C4-2B (cell line): ENCODE results near the gene PAMR1.

Experiments
- H3K27ac ChIP-seq: fragments of 450-650 bp; 2 replicates; pipeline ENCODE4 v1.5.1; 2017
- ZFX ChIP-seq: fragments of 450-650 bp; IDR thresholded peaks from 2 replicates; pipeline ENCODE4 v1.6.1; 2017
- TF ChIP-seq, protein P1 (sequence below): fragments of 450-650 bp; conservative IDR thresholded peaks from 2 replicates; pipeline ENCODE4 v1.5.1; 2017; ENCODE audit warnings: mild to moderate bottlenecking

Gene PAMR1

DNA sequence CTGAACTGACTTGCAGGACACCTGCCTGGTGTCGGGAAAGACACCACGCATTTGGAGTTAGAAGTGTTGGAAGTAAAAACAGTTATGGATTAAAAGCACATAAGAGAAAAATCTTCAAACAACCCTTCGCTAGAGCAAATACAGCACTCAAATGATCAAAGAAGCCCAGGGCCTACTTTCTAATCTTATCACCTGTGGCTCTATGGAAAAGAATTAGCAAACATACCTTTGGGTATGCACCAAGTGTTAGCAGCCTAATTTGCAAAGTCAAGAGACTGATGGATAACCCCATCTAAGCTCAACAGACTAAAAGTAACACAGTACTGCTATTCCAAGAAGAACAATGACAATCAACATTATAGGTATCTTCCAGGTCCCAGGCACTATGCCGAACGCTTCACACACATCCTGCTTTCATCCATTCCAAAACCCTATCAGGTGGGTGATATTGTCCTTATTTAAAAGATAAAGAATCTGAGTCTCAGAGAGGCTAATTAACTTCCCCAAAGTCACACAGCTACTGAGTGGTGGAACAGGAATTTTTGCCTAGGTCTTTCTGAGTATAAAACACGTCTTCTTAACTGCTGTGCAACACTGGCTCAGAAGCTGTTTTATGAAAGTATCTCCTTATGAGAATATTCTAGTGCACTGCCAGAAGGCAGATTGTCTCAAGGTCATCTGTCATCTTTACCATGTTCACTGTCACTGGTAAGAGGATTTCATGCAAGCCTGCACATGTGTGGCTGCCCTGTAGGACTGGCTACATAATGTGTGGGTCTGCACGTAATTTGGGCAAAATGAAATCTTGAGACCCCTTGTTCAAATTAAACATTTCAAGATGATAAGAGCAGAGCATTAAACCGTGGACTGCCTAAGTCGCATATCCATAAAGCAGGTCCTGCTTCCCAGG, 122.4 kb downstream of the PAMR1 start:
- H3K27ac ChIP-seq: no peak overlapping the region
- no peak for TF ChIP-seq ZFX
- TF ChIP-seq, protein P1, sequence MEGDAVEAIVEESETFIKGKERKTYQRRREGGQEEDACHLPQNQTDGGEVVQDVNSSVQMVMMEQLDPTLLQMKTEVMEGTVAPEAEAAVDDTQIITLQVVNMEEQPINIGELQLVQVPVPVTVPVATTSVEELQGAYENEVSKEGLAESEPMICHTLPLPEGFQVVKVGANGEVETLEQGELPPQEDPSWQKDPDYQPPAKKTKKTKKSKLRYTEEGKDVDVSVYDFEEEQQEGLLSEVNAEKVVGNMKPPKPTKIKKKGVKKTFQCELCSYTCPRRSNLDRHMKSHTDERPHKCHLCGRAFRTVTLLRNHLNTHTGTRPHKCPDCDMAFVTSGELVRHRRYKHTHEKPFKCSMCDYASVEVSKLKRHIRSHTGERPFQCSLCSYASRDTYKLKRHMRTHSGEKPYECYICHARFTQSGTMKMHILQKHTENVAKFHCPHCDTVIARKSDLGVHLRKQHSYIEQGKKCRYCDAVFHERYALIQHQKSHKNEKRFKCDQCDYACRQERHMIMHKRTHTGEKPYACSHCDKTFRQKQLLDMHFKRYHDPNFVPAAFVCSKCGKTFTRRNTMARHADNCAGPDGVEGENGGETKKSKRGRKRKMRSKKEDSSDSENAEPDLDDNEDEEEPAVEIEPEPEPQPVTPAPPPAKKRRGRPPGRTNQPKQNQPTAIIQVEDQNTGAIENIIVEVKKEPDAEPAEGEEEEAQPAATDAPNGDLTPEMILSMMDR: no peak

DNA sequence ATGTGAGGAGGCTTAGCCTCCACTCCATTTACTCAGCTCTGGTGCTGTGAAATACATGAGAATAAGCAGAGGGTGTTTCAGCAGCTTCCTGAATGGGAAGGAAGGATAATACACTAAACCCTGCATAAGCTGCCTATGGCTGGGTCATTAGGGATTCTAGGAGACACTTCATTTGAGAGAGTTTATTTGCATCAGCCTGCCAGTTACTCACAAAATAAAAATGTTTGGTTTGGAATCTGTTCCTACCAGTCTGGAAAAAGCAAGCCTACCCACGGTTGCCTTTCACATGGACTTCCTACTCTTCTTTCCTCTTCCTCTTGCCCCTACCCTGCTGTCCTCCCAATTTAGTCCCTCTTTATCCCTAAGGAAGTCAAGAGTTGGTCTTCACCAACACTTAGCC, 126.5 kb downstream of the PAMR1 start:
- no peak overlapping the region for H3K27ac ChIP-seq
- TF ChIP-seq ZFX: no peak
- TF ChIP-seq, protein P1: no peak

DNA sequence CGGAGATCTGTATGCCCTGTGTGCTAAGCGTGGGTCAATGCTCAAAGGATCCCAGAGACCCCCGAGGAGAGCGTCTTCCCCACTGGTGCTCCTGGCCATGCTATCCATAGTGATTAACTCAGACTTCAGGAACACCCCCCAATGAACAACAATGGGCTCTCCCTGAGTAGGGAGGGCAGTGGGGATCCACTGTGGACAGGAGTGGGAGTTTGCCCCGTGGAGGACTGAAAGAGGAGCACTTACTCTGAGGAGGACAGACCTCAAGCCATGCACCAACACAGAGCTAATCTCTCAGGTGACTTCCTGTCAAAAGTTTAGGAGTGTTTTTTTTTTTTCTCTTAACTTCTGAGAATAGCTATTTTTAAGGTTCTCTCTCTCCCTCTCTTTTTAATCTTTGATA, 130.5 kb downstream of the PAMR1 start:
- TF ChIP-seq ZFX: no peak
- H3K27ac ChIP-seq: no peak overlapping the region

DNA sequence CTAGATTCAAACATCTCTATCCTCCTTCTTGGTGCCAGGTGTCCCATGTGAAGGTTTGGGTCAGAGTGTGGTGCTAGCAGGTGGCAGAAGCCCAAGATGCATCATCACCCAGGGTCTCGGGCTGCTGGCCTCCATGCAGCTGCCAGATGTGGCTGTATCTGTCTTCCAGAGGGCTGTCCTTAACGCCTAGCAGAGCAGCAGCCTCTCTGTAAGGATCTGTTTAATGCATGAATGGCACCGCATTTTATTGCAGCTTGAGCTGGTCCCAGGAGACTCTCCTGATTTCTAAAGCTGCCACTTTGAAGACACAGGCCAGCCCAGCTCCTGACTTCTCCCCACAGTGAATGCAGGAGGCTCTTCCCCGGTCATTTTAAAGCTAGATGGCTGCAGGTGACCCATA, 132.3 kb downstream of the PAMR1 start:
- TF ChIP-seq, protein P1: no peak
- no peak for TF ChIP-seq ZFX
- H3K27ac ChIP-seq: no peak overlapping the region

DNA sequence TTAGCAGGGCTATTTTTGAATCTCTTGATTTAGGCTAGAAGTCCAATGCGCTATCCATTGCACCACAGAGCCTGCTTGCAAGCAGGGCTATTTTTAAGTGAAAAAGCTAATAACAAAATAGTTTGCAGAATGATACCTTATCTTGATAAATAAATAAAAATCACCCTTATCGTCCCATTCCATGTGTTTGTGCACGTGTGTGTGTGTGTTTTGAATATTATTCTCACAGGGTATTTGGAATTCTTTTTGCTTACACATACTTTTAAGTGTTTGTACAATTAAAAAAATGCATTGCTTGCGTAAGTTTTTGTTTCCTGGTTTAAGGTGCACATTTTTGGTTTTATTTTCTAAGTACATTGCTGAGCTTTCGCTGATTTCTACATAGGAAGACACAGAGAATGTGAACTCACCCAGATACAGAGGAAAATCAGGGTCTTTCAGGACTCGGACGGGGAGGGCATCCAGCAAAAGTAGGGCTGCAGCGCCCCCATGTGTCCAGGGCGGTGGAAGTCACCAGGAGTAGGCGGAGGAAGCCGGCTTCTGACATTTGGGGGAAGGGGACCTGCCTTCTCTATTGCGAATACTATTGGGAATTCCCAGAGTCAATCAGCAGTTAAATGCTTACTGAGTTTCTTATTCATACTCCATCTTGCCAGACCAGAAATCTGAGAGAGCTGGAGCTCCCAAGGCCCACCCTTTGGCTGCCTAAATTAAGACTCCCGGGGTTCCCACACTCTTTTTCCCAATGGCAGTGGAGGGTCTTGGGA, 133.3 kb downstream of the PAMR1 start:
- TF ChIP-seq ZFX: no peak
- TF ChIP-seq, protein P1: peak; percentile 94
- peak overlapping the region; percentile 11; the same call in 1 of the 2 replicates for H3K27ac ChIP-seq

DNA sequence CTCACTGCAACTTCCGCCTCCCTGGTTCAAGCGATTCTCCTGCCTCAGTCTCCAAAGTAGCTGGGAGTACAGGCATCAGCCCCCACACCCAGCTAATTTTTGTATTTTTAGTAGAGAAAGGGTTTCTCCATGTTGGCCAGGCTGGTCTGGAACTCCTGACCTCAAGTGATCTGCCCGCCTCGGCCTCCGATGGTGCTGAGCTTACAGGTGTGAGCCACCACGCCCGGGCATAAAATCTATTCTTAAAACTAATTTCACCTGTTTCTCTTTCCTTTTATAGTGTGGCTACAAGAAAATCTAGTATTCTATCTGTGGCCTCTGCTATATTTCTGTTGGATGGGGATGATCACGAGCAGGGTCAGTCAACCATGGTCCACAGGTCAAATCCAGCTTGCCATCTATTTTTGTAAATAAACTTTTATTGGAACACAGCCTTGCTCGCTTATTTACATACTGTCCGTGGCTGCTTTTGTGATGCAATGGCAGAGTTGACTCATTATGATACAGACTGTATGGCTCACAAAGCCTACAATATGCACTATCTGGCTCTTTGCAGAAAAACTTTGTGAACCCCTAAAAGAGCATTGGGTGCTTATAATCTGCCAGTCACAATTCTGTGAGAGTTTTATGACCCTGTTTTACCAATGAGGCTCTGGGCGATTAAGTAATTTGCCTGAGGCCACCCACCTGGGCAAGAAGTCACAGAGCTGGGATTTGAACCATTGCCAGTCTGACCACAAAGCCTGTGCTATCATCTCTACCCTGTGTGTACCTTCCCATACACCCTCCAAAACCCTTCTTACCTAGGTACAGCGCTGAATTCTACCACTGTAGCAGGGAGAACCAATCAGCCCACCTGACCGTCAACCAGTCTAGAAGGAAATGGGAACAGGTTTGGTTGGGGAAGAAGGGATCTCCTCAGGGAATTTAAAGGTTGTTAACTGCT, 134.4 kb downstream of the PAMR1 start:
- no peak for TF ChIP-seq ZFX
- TF ChIP-seq, protein P1: no peak
- peak overlapping the region; percentile 77 for H3K27ac ChIP-seq

DNA sequence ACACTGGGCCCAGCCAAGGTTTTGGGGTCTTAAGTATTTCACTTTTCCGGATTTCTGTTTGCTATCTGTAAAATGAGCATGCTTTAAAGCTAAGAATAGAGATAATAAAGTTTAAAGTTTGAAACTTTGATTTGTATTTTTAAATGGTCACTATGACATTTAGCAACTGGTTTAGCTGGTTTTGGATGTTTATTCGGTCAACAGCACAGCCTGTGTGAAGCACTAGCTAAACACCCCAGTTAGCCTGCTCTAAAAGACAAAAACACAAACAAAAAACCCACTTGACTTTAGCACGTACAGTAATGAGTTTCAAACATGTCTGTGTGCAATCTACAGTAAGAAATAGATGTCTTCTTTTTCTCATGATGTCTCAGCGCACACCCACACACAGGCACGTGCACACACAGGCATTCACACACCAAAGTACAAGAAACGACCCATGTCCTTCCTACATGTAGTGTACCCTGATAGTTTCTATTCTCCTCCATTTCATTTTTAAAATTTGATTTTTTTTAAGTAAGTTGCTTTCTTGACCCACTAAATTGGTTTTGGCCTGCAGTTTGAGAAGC, 135.4 kb downstream of the PAMR1 start:
- TF ChIP-seq, protein P1: no peak
- no peak for TF ChIP-seq ZFX
- peak overlapping the region; percentile 77 for H3K27ac ChIP-seq
